Measurements from ENCODE around the gene SLC25A29.
A peak's percentile ranks its signal among the peaks of the same experiment; 100 is the strongest.

SLC25A29 gene

DNA sequence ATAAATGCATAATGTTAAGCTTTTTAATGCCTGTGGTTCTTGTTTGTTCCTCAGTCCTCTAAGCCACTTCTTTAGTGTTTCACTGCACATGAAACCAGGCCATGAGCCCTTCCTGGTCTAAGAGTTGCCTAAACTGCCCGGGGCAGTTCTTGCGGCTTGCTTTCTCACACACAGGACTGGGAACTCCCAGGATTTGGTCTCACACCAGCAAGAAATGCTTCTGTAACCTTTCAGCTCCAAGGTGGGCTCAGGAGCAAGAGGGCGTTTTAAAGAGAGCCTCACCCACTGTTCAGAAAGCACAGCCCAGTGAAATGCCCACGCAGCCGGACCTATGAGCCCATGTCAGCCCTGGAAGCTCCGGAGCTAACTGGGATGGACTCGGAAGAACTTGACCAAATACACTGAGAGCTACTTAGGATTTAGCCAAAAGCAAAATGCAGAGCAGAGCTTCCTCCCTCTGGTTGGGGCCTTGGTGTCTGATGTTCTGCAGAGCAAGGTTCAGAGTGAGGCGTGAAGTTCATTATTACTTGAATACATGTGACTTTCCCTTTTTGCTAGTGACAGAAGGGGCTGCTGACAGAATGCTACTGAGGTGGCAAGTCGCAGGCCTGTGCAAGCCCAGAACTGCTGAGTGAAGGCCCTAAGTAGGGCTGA lies 23.4 kb downstream of the SLC25A29 start:
- H3K4me3 ChIP-seq (ENCODE audit: low read depth, low read length) = no peak overlapping the region
- no peak for DNase-seq (ENCODE audit: low read depth)
- no peak for TF ChIP-seq CTCF (IDR thresholded peaks at IDR 0.05; ENCODE audit: low read depth, low read length, missing control alignments)

DNA sequence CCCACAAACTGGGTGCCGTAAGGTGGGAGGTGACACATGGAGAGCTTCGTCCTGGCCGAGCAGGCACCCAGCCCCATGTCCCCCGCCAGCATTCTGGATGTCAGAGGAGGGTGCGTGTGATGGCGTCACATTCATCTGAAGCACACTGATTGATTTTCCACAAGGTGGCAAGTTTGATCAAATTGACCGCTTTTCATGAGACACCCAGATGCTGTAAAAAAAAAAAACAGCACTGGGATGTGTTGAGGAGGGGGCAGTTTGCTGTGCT lies 24.2 kb downstream of the SLC25A29 start:
- H3K4me3 ChIP-seq (ENCODE audit: low read depth, low read length) = no peak overlapping the region
- DNase-seq (ENCODE audit: low read depth) = no peak
- TF ChIP-seq CTCF (IDR thresholded peaks at IDR 0.05; ENCODE audit: low read depth, low read length, missing control alignments) = no peak

DNA sequence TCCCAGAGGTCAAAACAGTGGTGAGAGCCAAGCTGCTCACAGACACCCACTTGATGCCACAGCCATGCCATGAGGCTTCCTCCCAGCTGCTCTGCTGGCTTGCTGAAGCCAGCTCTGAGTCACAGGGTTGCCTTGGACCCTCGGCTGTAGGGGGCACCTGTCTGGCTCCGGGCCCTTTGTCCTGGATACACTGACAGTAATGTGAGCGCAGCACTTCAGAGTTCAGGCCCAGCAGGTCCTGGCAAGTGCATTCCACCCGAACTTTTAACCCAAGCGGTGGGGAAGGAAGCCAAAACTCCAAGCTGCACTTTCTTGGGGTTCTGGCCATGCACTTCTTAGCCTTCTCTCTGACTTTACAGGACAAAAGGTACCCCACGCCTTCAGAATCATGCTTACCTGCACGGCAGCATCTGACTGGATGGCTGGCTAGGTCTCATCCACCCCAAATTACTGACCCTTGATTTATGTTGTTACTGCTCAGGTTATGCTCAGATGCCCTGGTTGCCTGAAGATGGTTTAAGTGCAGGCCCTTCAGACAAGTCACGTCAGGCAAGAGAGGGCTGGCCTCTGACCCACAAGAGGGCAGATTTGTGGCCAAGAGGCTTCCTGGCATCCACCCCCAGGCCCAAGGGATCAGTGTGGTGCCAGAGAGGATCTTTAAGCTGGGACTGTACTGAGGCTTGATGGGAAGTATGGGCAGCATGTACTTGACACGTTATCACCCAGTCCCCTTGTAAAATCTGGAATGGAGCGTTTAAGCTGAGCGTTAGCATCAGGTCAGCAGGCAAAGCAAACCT lies 24.8 kb downstream of the SLC25A29 start:
- H3K4me3 ChIP-seq (ENCODE audit: low read depth, low read length) = no peak overlapping the region
- DNase-seq (ENCODE audit: low read depth) = no peak
- TF ChIP-seq CTCF (IDR thresholded peaks at IDR 0.05; ENCODE audit: low read depth, low read length, missing control alignments) = no peak

DNA sequence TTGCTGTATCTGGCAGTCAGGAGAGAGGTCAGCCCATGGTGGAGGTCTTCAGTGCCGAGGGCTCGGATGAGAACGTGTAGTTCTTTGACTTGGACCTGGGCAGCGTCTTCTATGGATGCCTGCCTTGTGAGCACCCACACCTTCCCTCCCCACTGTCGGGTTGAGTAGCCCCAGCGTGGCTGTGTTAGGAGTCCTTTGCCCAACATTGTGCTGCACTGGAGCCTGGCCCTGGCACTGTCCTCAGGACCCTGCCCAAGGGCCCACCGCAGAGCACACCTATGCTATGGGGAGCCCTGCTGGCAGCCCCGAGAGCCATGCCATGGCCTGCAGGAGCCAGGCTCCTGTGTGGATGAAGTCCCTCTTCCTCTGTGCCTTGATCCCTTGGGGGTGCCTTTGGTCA lies 26.7 kb downstream of the SLC25A29 start:
- H3K4me3 ChIP-seq (ENCODE audit: low read depth, low read length) = no peak overlapping the region
- no peak for DNase-seq (ENCODE audit: low read depth)
- no peak for TF ChIP-seq CTCF (IDR thresholded peaks at IDR 0.05; ENCODE audit: low read depth, low read length, missing control alignments)

DNA sequence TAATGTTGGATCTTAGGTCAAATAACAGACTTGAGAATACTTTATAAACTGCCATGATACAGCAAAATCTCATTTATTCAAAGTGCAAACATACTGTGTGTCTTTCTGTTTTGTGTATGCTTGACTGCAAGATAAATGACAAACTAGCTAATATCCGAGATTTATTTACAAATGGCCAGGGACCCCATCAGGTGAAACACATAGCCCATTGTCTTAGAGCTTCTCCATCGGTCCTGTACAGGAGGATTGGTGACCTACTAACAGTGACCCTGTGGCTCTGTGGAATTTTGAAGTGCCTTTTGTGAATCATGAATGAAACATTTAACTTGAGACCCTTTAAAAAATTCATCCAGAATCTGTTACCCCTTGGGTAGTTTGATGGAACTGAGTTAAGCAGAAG lies 27.1 kb downstream of the SLC25A29 start:
- TF ChIP-seq CTCF (IDR thresholded peaks at IDR 0.05; ENCODE audit: low read depth, low read length, missing control alignments) = no peak
- no peak for DNase-seq (ENCODE audit: low read depth)
- no peak overlapping the region for H3K4me3 ChIP-seq (ENCODE audit: low read depth, low read length)

DNA sequence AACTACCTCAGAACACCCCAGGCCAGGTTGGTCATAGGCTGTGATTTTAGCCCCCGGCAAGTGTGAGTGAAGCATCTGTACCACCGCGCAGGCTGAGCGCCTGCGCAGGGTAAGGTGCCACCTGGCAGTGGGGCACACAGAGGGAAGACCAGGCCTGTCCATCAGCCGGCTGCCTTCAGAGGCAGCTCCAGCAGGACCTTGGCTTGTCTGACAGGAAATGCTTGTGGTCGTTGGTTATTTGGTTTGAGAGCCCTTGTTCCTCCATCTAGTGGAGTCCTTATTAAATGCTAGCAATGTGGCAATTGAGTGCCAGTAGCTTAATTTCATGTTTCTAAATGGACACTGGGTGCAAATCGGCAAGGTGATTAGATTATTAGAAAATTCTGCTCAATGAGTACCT lies 27.5 kb downstream of the SLC25A29 start:
- TF ChIP-seq CTCF (IDR thresholded peaks at IDR 0.05; ENCODE audit: low read depth, low read length, missing control alignments) = peak; percentile 29
- H3K4me3 ChIP-seq (ENCODE audit: low read depth, low read length) = no peak overlapping the region
- no peak for DNase-seq (ENCODE audit: low read depth)

DNA sequence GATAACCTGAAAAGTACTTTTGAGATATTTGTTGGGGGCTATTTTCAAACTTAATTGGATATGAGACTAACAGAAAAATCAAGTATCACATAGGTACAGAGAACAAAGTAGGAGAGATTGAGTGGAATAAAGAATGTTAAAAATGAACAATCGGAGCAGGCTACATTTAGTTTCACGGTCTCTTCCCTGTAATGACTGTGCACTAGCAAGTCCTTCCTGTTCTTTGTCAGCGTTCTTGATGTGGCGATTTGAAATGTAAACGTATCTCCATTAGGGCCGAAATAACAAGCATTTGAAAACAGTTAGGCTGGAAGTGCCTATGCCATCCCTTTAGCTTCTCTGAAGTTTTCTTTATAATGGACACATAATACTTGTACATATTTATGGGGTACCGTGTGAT lies 31.0 kb downstream of the SLC25A29 start:
- DNase-seq (ENCODE audit: low read depth) = no peak

More for the DNA sequence above, 31.0 kb downstream of the SLC25A29 start:
- TF ChIP-seq CTCF (IDR thresholded peaks at IDR 0.05; ENCODE audit: low read depth, low read length, missing control alignments) = no peak
- H3K4me3 ChIP-seq (ENCODE audit: low read depth, low read length) = no peak overlapping the region
